ENCODE results near the gene ATP8B3. TPM values are rescaled to one million over a fixed set of nuclear protein-coding genes. Genes with fewer than 3 reads are reported as not detected.

Gene ATP8B3
- total RNA-seq, 1 donor from 2014 or later = 2.5 TPM

- peak; percentile 15 for DNase-seq
- no peaks in the 10 kb centered on the region for H3K36me3 Mint-ChIP-seq (ENCODE audit: unreplicated experiment)
- no peak overlapping the region for H3K27ac Mint-ChIP-seq (ENCODE audit: unreplicated experiment)
- peaks cover 9% of the 10 kb centered on the region for H3K27me3 Mint-ChIP-seq (ENCODE audit: unreplicated experiment)
- no peak for TF ChIP-seq CTCF (IDR thresholded peaks at IDR 0.05; ENCODE audit: partially characterized antibody, unreplicated experiment)
- peaks cover 1% of the 10 kb centered on the region for H3K4me1 Mint-ChIP-seq (ENCODE audit: low read depth, unreplicated experiment)
- no peak overlapping the region for H3K4me3 Mint-ChIP-seq (ENCODE audit: unreplicated experiment)
- H3K9me3 Mint-ChIP-seq (ENCODE audit: unreplicated experiment) = peaks cover 8% of the 10 kb centered on the region
Measured at GRCh38 chr19:1807695-1808394, 4.2 kb downstream of the ATP8B3 start.

- Mint-ChIP-seq H3K36me3 (ENCODE audit: unreplicated experiment) (no peaks in the 10 kb centered on the region), H3K4me1 (ENCODE audit: low read depth, unreplicated experiment) (no peaks in the 10 kb centered on the region), H3K4me3 (ENCODE audit: unreplicated experiment) (no peak overlapping the region)
Measured at GRCh38 chr19:1807030-1807694, 4.9 kb downstream of the ATP8B3 start.

GRCh38 chr19:1806184-1807029 is 5.7 kb downstream of the ATP8B3 start:
- Mint-ChIP-seq H3K4me1 (ENCODE audit: low read depth, unreplicated experiment) (no peaks in the 10 kb centered on the region), H3K27me3 (ENCODE audit: unreplicated experiment) (peaks cover 4% of the 10 kb centered on the region), H3K9me3 (ENCODE audit: unreplicated experiment) (peaks cover 3% of the 10 kb centered on the region), H3K4me3 (ENCODE audit: unreplicated experiment) (no peak overlapping the region), H3K27ac (ENCODE audit: unreplicated experiment) (no peak overlapping the region), H3K36me3 (ENCODE audit: unreplicated experiment) (no peaks in the 10 kb centered on the region)
- TF ChIP-seq CTCF (IDR thresholded peaks at IDR 0.05; ENCODE audit: partially characterized antibody, unreplicated experiment) = no peak
- peak; percentile 18 for DNase-seq

More at GRCh38 chr19:1807030-1807694, 4.9 kb downstream of the ATP8B3 start:
- Mint-ChIP-seq H3K27me3 (ENCODE audit: unreplicated experiment) (peaks cover 4% of the 10 kb centered on the region), H3K27ac (ENCODE audit: unreplicated experiment) (no peak overlapping the region), H3K9me3 (ENCODE audit: unreplicated experiment) (peaks cover 3% of the 10 kb centered on the region)
- DNase-seq = no peak
- TF ChIP-seq CTCF (IDR thresholded peaks at IDR 0.05; ENCODE audit: partially characterized antibody, unreplicated experiment) = no peak

- no peaks in the 10 kb centered on the region for H3K4me1 Mint-ChIP-seq (ENCODE audit: low read depth, unreplicated experiment)
- H3K9me3 Mint-ChIP-seq (ENCODE audit: unreplicated experiment) = peaks cover 3% of the 10 kb centered on the region
- DNase-seq = peak; percentile 15
- H3K36me3 Mint-ChIP-seq (ENCODE audit: unreplicated experiment) = no peaks in the 10 kb centered on the region
- H3K27ac Mint-ChIP-seq (ENCODE audit: unreplicated experiment) = no peak overlapping the region
- TF ChIP-seq CTCF (IDR thresholded peaks at IDR 0.05; ENCODE audit: partially characterized antibody, unreplicated experiment) = no peak
- H3K27me3 Mint-ChIP-seq (ENCODE audit: unreplicated experiment) = peaks cover 4% of the 10 kb centered on the region
- no peak overlapping the region for H3K4me3 Mint-ChIP-seq (ENCODE audit: unreplicated experiment)
Measured at GRCh38 chr19:1805401-1806183, 6.5 kb downstream of the ATP8B3 start.
